ENCODE data around the gene EFCAB9. TPM values are rescaled to one million over a fixed set of nuclear protein-coding genes. Genes with fewer than 3 reads are reported as not detected.

The EFCAB9 gene
- total RNA-seq, 2 donors from 2014 or later = not detected

- no peaks in the 10 kb centered on the region for H3K4me1 ChIP-seq
- peak overlapping the region; percentile 24 to 60 for H3K9ac ChIP-seq (ENCODE audit: low read depth in 2 of 2, low read length in 2 of 2)
- TF ChIP-seq, protein P1, sequence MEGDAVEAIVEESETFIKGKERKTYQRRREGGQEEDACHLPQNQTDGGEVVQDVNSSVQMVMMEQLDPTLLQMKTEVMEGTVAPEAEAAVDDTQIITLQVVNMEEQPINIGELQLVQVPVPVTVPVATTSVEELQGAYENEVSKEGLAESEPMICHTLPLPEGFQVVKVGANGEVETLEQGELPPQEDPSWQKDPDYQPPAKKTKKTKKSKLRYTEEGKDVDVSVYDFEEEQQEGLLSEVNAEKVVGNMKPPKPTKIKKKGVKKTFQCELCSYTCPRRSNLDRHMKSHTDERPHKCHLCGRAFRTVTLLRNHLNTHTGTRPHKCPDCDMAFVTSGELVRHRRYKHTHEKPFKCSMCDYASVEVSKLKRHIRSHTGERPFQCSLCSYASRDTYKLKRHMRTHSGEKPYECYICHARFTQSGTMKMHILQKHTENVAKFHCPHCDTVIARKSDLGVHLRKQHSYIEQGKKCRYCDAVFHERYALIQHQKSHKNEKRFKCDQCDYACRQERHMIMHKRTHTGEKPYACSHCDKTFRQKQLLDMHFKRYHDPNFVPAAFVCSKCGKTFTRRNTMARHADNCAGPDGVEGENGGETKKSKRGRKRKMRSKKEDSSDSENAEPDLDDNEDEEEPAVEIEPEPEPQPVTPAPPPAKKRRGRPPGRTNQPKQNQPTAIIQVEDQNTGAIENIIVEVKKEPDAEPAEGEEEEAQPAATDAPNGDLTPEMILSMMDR (IDR thresholded peaks at IDR 0.05) = no peak
- peak; percentile 34 for DNase-seq
- no peak overlapping the region for H3K4me3 ChIP-seq
- H3K36me3 ChIP-seq = no peaks in the 10 kb centered on the region
- peak overlapping the region; percentile 73 for H3K27ac ChIP-seq
- no peaks in the 10 kb centered on the region for H3K9me3 ChIP-seq
- intact Hi-C loops (cut with DNase I) = no loop called here
- H3K27me3 ChIP-seq = no peaks in the 10 kb centered on the region
Measured at GRCh38 chr5:172178991-172179989, 14.7 kb upstream of the EFCAB9 start.

- H3K27me3 ChIP-seq = no peaks in the 10 kb centered on the region
- no peak overlapping the region for H3K9ac ChIP-seq (ENCODE audit: low read depth in 2 of 2, low read length in 2 of 2)
- H3K36me3 ChIP-seq = no peaks in the 10 kb centered on the region
- H3K9me3 ChIP-seq = no peaks in the 10 kb centered on the region
- intact Hi-C loops (cut with DNase I) = no loop called here
- DNase-seq = no peak
- H3K4me3 ChIP-seq = no peak overlapping the region
- TF ChIP-seq, protein P1 (IDR thresholded peaks at IDR 0.05) = no peak
- no peaks in the 10 kb centered on the region for H3K4me1 ChIP-seq
- no peak overlapping the region for H3K27ac ChIP-seq
Measured at GRCh38 chr5:172180936-172181335, 13.0 kb upstream of the EFCAB9 start.

DNA sequence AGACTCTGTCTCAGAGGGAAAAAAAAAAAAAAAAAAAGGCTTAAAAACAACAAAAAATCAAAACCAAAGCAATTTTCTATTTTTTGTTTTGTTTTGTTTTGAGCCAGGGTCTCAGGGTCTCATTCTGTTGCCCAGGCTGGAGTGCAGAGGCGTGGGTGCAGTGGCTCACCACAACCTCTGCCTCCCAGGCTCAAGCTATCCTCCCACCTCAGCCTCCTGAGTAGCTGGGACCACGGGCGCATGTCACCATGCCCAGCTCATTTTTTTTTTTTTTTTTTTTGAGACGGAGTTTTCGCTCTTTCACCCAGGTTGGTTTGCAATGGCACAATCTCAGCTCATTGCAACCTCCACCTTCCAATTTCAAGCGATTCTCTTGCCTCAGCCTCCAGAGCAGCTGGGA is 11.7 kb upstream of the EFCAB9 start:
- TF ChIP-seq, protein P1 (IDR thresholded peaks at IDR 0.05) = no peak
- no peaks in the 10 kb centered on the region for H3K9me3 ChIP-seq
- no peak overlapping the region for H3K9ac ChIP-seq (ENCODE audit: low read depth in 2 of 2, low read length in 2 of 2)
- DNase-seq = no peak
- no peaks in the 10 kb centered on the region for H3K27me3 ChIP-seq
- H3K27ac ChIP-seq = no peak overlapping the region
- intact Hi-C loops (cut with DNase I) = no loop called here
- H3K4me1 ChIP-seq = no peaks in the 10 kb centered on the region
- H3K36me3 ChIP-seq = no peaks in the 10 kb centered on the region
- no peak overlapping the region for H3K4me3 ChIP-seq

- no peaks in the 10 kb centered on the region for H3K4me1 ChIP-seq
- H3K9ac ChIP-seq (ENCODE audit: low read depth in 2 of 2, low read length in 2 of 2) = no peak overlapping the region
- H3K4me3 ChIP-seq = no peak overlapping the region
- no peaks in the 10 kb centered on the region for H3K27me3 ChIP-seq
- H3K36me3 ChIP-seq = no peaks in the 10 kb centered on the region
- intact Hi-C loops (cut with DNase I) = no loop called here
- TF ChIP-seq, protein P1 (IDR thresholded peaks at IDR 0.05) = no peak
- no peak overlapping the region for H3K27ac ChIP-seq
- H3K9me3 ChIP-seq = no peaks in the 10 kb centered on the region
- DNase-seq = no peak
Measured at GRCh38 chr5:172183881-172184280, 10.1 kb upstream of the EFCAB9 start.

GRCh38 chr5:172185096-172185461 is 8.9 kb upstream of the EFCAB9 start:
- Histone ChIP-seq H3K4me1 (no peaks in the 10 kb centered on the region), H3K9ac (ENCODE audit: low read depth in 2 of 2, low read length in 2 of 2) (no peak overlapping the region), H3K27me3 (no peaks in the 10 kb centered on the region), H3K36me3 (no peaks in the 10 kb centered on the region), H3K4me3 (peak overlapping the region; percentile 97), H3K27ac (peak overlapping the region; percentile 95), H3K9me3 (no peaks in the 10 kb centered on the region)
- no peak for DNase-seq
- TF ChIP-seq, protein P1 (IDR thresholded peaks at IDR 0.05) = no peak
- intact Hi-C loops (cut with DNase I) = loop anchor here (5.0 kb wide), 1 partner anchor 97 kb away; the partner anchor contains the start of gene UBTD2

Data from colonic mucosa (tissue), 4 donors.